Panc1 (cell line): ENCODE results near the gene GREB1. TPM values are rescaled to one million over a fixed set of nuclear protein-coding genes. Genes with fewer than 3 reads are reported as not detected.

Experiments used
- ATAC-seq: fragments of 200-7000 bp; cut with Tn5 transposase; 2 replicates; pipeline ENCODE4 v1.9.1; 2020; ENCODE audit warnings: mild to moderate bottlenecking, moderate library complexity
- BruUV-seq: library from RNA; stranded (reverse); fragments of 400-500 nt; replicated peaks from 2 replicates; lab custom pipeline; 2021; lab: Mats Ljungman, UMichigan
- CTCF ChIA-PET: fragments of 300-600 bp; sonication (Branson Sonifier 250); formaldehyde crosslinking; loops from one replicate; lab custom pipeline; 2022; ENCODE audit warnings: antibody characterized with exemption; lab: Charles Lee
- POLR2A ChIA-PET: fragments of 300-600 bp; sonication (Branson Sonifier 250); formaldehyde crosslinking; loops from one replicate; lab custom pipeline; 2022; ENCODE audit warnings: antibody characterized with exemption; lab: Charles Lee
- DNase-seq: peaks from one replicate; pipeline ENCODE4 v3.0.0-alpha.2; 2010; ENCODE audit warnings: low read depth, low spot score
- H3K27ac ChIP-seq: 2 replicates; pipeline ENCODE4 v1.5.1; 2011; ENCODE audit warnings: mild to moderate bottlenecking, low read length, inconsistent platforms
- H3K27me3 ChIP-seq: fragments of 200-500 bp; sonication (Bioruptor generic); 2 replicates; pipeline ENCODE4 v1.6.0; 2014; ENCODE audit warnings: low read length, inconsistent platforms; ENCODE audit not compliant: control insufficient read depth, insufficient read depth
- H3K36me3 ChIP-seq: fragments of 200-500 bp; sonication (Bioruptor generic); 2 replicates; pipeline ENCODE4 v1.5.1; 2014; ENCODE audit warnings: inconsistent platforms, mild to moderate bottlenecking, low read length, moderate library complexity; ENCODE audit not compliant: control insufficient read depth, insufficient read depth
- H3K4me1 ChIP-seq: 2 replicates; pipeline ENCODE4 v1.5.1; 2011; ENCODE audit warnings: inconsistent platforms, mild to moderate bottlenecking, low read length, moderate library complexity; ENCODE audit not compliant: control insufficient read depth, insufficient read depth
- H3K4me3 ChIP-seq, 2 experiments: 2 replicates each; pipeline ENCODE4 v1.5.1; 2011 to 2012; ENCODE audit warnings: low read depth in 2 of 2, low read length in 2 of 2, mild to moderate bottlenecking in 2 of 2, inconsistent platforms in 1 of 2, moderate library complexity in 1 of 2
- H3K9me3 ChIP-seq: fragments of 200-500 bp; sonication (Bioruptor generic); 2 replicates; pipeline ENCODE4 v1.5.1; 2014; ENCODE audit warnings: low read depth, mild to moderate bottlenecking, inconsistent platforms, low read length, moderate library complexity; ENCODE audit not compliant: control insufficient read depth, insufficient read depth
- CTCF ChIP-seq: fragments of 450-650 bp; IDR thresholded peaks from 2 replicates; pipeline ENCODE4 v1.5.1; 2017; ENCODE audit warnings: mild to moderate bottlenecking
- POLR2AphosphoS5 ChIP-seq: IDR thresholded peaks from 2 replicates; pipeline ENCODE4 v1.6.1; 2012; ENCODE audit warnings: mild to moderate bottlenecking, low read depth, low read length, moderate library complexity
- SIN3A ChIP-seq: IDR thresholded peaks from 2 replicates; pipeline ENCODE4 v1.6.1; 2012; ENCODE audit warnings: low read depth, mild to moderate bottlenecking, low read length, moderate library complexity, borderline replicate concordance; ENCODE audit not compliant: insufficient read depth
- TCF7L2 ChIP-seq: IDR thresholded peaks from 2 replicates; pipeline ENCODE4 v1.6.1; 2011; ENCODE audit warnings: mild to moderate bottlenecking, low read depth, low read length, inconsistent platforms
- in situ Hi-C: cut with HindIII; loops from 2 replicates; pipeline ENCODE4 v1.10.0; 2016; ENCODE audit warnings: low sequenced_read_pairs, low pct_unique_long_range_greater_than_20kb
- intact Hi-C: fragments of 100-400 bp; cut with micrococcal nuclease; formaldehyde crosslinking; loops from one replicate; pipeline ENCODE4 v1.10.0; 2022; ENCODE audit not compliant: unreplicated experiment
- total RNA-seq: library from RNA; stranded (reverse); gene quantifications from one replicate; pipeline ENCODE4 v1.2.1, GENCODE V29; 2021; ENCODE audit not compliant: unreplicated experiment
- TF ChIP-seq, protein P1 (sequence below), 2 experiments: IDR thresholded peaks; 2 replicates each; pipeline ENCODE4 v1.6.1; 2011 to 2012; ENCODE audit warnings: low read depth in 2 of 2, control low read depth in 1 of 2, low read length in 1 of 2, mild to moderate bottlenecking in 1 of 2, moderate library complexity in 1 of 2; ENCODE audit not compliant: insufficient read depth in 1 of 2

GREB1 gene
- total RNA-seq, 1 experiment from 2014 or later, result 0.90 TPM

DNA sequence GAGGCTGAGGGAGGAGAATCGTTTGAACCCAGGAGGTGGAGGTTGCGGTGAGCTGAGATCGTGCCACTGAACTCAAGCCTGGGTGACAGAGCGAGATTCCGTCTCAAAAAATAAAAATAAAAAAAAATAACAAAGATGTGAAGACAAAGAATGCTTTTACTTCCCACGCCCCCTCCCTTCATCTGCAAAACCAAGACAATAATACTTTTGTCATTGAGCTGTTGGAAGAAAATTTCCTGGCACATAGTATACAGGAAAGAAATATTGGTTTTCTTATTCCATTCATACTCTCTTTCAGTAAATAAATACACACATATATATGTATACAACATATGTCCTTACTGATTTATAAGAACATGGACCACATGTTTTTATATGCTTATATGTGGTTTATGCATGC is 12.2 kb downstream of the GREB1 start:
- no peak for ATAC-seq
- Histone ChIP-seq H3K27me3 (0 out of 2 replicates have a peak, but pooled peaks cover 2% of the 10 kb centered on the region), H3K4me1 (no peaks in the 10 kb centered on the region), H3K27ac (no peak overlapping the region), H3K9me3 (no peaks in the 10 kb centered on the region), H3K36me3 (no peaks in the 10 kb centered on the region), H3K4me3 (no peak overlapping the region)
- DNase-seq, result no peak
- BruUV-seq, result no TSS peak
- POLR2A ChIA-PET, result no interaction called here
- CTCF ChIA-PET, result no interaction called here
- TF ChIP-seq TCF7L2 (no peak), POLR2AphosphoS5 (no peak), SIN3A (no peak), CTCF (no peak)
- TF ChIP-seq, protein P1, sequence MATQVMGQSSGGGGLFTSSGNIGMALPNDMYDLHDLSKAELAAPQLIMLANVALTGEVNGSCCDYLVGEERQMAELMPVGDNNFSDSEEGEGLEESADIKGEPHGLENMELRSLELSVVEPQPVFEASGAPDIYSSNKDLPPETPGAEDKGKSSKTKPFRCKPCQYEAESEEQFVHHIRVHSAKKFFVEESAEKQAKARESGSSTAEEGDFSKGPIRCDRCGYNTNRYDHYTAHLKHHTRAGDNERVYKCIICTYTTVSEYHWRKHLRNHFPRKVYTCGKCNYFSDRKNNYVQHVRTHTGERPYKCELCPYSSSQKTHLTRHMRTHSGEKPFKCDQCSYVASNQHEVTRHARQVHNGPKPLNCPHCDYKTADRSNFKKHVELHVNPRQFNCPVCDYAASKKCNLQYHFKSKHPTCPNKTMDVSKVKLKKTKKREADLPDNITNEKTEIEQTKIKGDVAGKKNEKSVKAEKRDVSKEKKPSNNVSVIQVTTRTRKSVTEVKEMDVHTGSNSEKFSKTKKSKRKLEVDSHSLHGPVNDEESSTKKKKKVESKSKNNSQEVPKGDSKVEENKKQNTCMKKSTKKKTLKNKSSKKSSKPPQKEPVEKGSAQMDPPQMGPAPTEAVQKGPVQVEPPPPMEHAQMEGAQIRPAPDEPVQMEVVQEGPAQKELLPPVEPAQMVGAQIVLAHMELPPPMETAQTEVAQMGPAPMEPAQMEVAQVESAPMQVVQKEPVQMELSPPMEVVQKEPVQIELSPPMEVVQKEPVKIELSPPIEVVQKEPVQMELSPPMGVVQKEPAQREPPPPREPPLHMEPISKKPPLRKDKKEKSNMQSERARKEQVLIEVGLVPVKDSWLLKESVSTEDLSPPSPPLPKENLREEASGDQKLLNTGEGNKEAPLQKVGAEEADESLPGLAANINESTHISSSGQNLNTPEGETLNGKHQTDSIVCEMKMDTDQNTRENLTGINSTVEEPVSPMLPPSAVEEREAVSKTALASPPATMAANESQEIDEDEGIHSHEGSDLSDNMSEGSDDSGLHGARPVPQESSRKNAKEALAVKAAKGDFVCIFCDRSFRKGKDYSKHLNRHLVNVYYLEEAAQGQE (IDR thresholded peaks at IDR 0.05; ENCODE audit: insufficient read depth in 1 of 2, low read depth in 2 of 2, low read length in 1 of 2), result no peak
- in situ Hi-C loops, result no loop called here
- intact Hi-C loops, result no loop called here

- ChIA-PET POLR2A (interaction anchor here (0.6 kb wide), 2 partner anchors 17 to 739 kb away, joined by 4 read pairs; no protein-coding TSS in a partner anchor), CTCF (no interaction called here)
- in situ Hi-C loops, result no loop called here
- BruUV-seq, result no TSS peak
- Histone ChIP-seq H3K27ac (no peak overlapping the region), H3K36me3 (no peaks in the 10 kb centered on the region), H3K27me3 (0 out of 2 replicates have a peak, but pooled peaks cover 4% of the 10 kb centered on the region), H3K4me1 (no peaks in the 10 kb centered on the region), H3K9me3 (no peaks in the 10 kb centered on the region), H3K4me3 (no peak overlapping the region)
- ATAC-seq (no peak), DNase-seq (no peak)
- intact Hi-C loops, result no loop called here
- no peak for TF ChIP-seq POLR2AphosphoS5
- TF ChIP-seq, protein P1 (IDR thresholded peaks at IDR 0.05; ENCODE audit: insufficient read depth in 1 of 2, low read depth in 2 of 2, low read length in 1 of 2), result no peak
- no peak for TF ChIP-seq TCF7L2
- no peak for TF ChIP-seq SIN3A
- no peak for TF ChIP-seq CTCF
Observed at GRCh38 chr2:11547912-11548497, 14.2 kb downstream of the GREB1 start.
